Measurements from ENCODE around the gene SYNE1.

Gene SYNE1

DNA sequence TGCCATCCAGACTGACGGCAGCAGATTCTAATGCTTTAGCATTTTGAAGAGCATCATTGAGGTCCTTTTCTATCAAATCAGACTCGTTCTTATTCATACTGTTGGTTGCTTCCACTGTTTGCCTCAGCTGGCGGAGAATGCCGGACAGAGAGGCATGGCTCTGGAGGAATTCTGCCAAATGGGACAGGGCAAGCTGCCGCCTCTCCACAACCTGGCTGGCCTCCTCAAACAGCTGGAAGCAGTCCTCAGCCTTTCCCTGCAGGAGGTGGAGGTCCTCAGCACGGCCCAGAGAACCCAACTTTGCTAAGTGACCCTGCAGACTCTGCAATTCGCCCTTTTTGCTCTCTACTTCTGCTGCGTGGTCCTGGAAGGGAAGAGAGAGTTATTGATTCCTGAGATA, 220.5 kb downstream of the SYNE1 start:
- no peaks in the 10 kb centered on the region for H3K9me3 ChIP-seq (ENCODE audit: control insufficient read depth in 5 of 5, low read length in 5 of 5)
- H3K27ac ChIP-seq (ENCODE audit: low read depth, low read length), result no peak overlapping the region
- peaks cover 0 to 9% (median 0%) of the 10 kb centered on the region in 5 donors for H3K36me3 ChIP-seq (ENCODE audit: control insufficient read depth in 5 of 5, insufficient read depth in 5 of 5, low read length in 5 of 5)
- H3K9ac ChIP-seq (ENCODE audit: low read length in 5 of 5), result no peak overlapping the region
- H3K4me1 ChIP-seq (ENCODE audit: control insufficient read depth in 5 of 5, insufficient read depth in 5 of 5, low read length in 5 of 5), result peaks cover 0 to 5% (median 0%) of the 10 kb centered on the region in 5 donors
- H3K27me3 ChIP-seq (ENCODE audit: control insufficient read depth in 5 of 5, insufficient read depth in 4 of 5, low read length in 5 of 5), result no peaks in the 10 kb centered on the region
- H3K4me3 ChIP-seq (ENCODE audit: low read depth in 1 of 5, low read length in 5 of 5), result no peak overlapping the region

DNA sequence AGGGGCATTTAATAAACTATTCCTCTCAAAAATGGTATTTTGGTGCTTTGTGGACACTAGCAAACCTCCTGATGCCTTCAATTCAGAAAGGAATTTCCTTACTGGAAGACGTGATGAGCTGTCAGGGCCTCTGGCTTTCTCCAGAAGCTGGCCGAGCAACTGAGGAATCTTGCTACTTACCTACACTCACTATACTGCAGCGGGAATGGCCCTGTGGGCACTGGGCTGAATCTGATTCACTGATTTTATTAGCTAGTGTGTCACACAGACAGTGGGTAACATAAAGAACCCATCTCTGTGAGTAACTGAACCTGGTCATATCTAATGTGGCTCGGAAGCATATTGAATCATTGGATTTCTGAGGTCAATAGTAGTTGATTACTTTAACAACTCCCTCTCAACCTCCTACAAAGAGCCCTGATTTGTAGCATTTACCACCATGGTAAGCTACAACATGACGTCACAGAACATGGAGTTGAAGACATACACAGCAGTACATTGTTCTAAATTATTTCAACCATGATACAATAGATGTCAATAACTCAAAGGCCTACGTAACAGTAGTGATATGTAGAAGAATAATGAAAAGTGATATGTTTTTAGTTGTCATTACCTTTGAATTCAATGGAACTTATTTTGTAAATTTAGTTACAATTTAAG, 232.1 kb downstream of the SYNE1 start:
- Histone ChIP-seq H3K9ac (ENCODE audit: low read length in 5 of 5) (no peak overlapping the region), H3K27ac (ENCODE audit: low read depth, low read length) (no peak overlapping the region), H3K4me1 (ENCODE audit: control insufficient read depth in 5 of 5, insufficient read depth in 5 of 5, low read length in 5 of 5) (no peaks in the 10 kb centered on the region), H3K4me3 (ENCODE audit: low read depth in 1 of 5, low read length in 5 of 5) (no peak overlapping the region), H3K36me3 (ENCODE audit: control insufficient read depth in 5 of 5, insufficient read depth in 5 of 5, low read length in 5 of 5) (peaks cover 0 to 9% (median 2%) of the 10 kb centered on the region in 5 donors), H3K27me3 (ENCODE audit: control insufficient read depth in 5 of 5, insufficient read depth in 4 of 5, low read length in 5 of 5) (no peaks in the 10 kb centered on the region), H3K9me3 (ENCODE audit: control insufficient read depth in 5 of 5, low read length in 5 of 5) (no peaks in the 10 kb centered on the region)

DNA sequence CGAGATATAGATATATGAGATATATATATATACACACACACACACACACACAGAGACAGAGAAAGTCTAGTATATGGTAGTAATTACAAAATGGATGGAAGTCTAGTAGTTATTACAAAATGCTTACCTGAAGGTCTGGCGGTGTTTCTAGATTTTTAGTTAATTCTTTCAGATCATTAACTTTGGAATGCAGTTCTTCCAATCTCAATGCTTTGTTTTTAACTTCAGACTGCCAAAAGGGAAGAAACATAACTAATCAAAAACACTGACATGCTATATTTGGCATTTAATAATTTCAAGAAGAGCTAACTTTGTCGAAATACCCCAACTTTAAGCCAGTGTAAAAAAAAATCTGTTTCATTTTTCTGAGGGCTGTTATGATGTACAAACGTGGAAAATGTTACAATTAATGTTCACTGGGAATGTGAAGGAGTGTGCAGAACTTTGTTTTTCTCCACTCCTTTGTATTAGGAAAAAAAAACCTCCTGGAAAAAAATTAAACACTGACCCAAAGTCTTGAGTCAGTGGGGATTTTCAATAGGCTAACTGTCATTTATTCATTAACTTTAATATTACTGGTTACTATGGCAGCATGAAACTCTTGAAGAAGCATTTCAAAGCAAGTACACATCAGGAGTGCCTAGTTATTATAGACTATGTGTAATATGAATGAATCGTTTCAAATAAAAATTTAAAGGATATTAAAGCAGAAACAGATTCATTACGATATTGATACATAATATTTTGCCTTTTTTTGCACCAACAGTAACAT, 232.9 kb downstream of the SYNE1 start:
- Histone ChIP-seq H3K27ac (ENCODE audit: low read depth, low read length) (no peak overlapping the region), H3K27me3 (ENCODE audit: control insufficient read depth in 5 of 5, insufficient read depth in 4 of 5, low read length in 5 of 5) (no peaks in the 10 kb centered on the region), H3K4me3 (ENCODE audit: low read depth in 1 of 5, low read length in 5 of 5) (no peak overlapping the region), H3K4me1 (ENCODE audit: control insufficient read depth in 5 of 5, insufficient read depth in 5 of 5, low read length in 5 of 5) (peaks cover 0 to 7% (median 3%) of the 10 kb centered on the region in 5 donors), H3K9me3 (ENCODE audit: control insufficient read depth in 5 of 5, low read length in 5 of 5) (no peaks in the 10 kb centered on the region), H3K36me3 (ENCODE audit: control insufficient read depth in 5 of 5, insufficient read depth in 5 of 5, low read length in 5 of 5) (peaks cover 0 to 9% (median 2%) of the 10 kb centered on the region in 5 donors), H3K9ac (ENCODE audit: low read length in 5 of 5) (no peak overlapping the region)

DNA sequence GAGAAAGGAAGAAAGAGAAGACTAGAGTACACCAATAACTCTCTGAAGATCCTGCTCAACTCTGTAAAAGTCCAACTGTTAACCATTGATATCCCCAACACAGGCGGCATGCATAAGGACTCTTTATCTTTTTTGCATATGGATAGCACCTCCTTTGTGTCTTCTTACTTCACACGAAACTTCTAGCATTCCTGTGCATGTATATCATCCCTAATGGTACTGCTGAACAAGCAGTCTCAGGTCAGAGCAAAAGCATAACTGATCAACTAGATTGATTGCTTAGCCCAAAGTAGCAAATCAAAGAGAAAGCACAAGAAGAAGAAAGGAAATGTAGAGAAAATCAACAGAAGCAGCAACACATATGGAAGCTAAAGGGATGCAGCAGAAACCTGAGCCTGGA, 234.4 kb downstream of the SYNE1 start:
- peaks cover 0 to 9% (median 2%) of the 10 kb centered on the region in 5 donors for H3K36me3 ChIP-seq (ENCODE audit: control insufficient read depth in 5 of 5, insufficient read depth in 5 of 5, low read length in 5 of 5)
- no peak overlapping the region for H3K9ac ChIP-seq (ENCODE audit: low read length in 5 of 5)
- H3K4me3 ChIP-seq (ENCODE audit: low read depth in 1 of 5, low read length in 5 of 5), result no peak overlapping the region
- peaks cover 0 to 18% (median 12%) of the 10 kb centered on the region in 5 donors for H3K4me1 ChIP-seq (ENCODE audit: control insufficient read depth in 5 of 5, insufficient read depth in 5 of 5, low read length in 5 of 5)
- H3K27ac ChIP-seq (ENCODE audit: low read depth, low read length), result no peak overlapping the region
- no peaks in the 10 kb centered on the region for H3K27me3 ChIP-seq (ENCODE audit: control insufficient read depth in 5 of 5, insufficient read depth in 4 of 5, low read length in 5 of 5)
- no peaks in the 10 kb centered on the region for H3K9me3 ChIP-seq (ENCODE audit: control insufficient read depth in 5 of 5, low read length in 5 of 5)

DNA sequence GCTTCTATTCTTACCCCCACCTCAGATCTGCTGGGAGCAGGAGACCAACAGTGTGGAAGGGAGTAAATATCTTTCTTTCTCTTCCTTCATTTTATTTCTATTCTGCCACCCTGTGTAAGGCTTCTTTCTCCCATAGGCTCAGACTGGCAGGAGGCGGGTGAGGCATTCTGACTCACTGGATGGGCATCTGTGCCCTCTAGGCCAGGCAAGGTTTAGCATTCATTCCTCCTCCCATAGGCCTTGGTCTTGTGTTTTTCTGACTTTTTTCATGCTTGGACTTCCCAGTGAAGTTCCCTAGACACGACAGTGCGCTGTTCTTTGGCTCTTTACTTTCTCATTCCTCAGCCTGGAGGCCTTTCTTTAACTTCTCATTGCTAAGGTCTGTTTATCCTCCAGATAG, 235.2 kb downstream of the SYNE1 start:
- H3K36me3 ChIP-seq (ENCODE audit: control insufficient read depth in 5 of 5, insufficient read depth in 5 of 5, low read length in 5 of 5), result peaks cover 0 to 13% (median 2%) of the 10 kb centered on the region in 5 donors
- H3K27ac ChIP-seq (ENCODE audit: low read depth, low read length), result no peak overlapping the region
- H3K9me3 ChIP-seq (ENCODE audit: control insufficient read depth in 5 of 5, low read length in 5 of 5), result no peaks in the 10 kb centered on the region
- no peak overlapping the region for H3K9ac ChIP-seq (ENCODE audit: low read length in 5 of 5)
- no peaks in the 10 kb centered on the region for H3K27me3 ChIP-seq (ENCODE audit: control insufficient read depth in 5 of 5, insufficient read depth in 4 of 5, low read length in 5 of 5)
- H3K4me3 ChIP-seq (ENCODE audit: low read depth in 1 of 5, low read length in 5 of 5), result no peak overlapping the region
- peaks cover 0 to 18% (median 12%) of the 10 kb centered on the region in 5 donors for H3K4me1 ChIP-seq (ENCODE audit: control insufficient read depth in 5 of 5, insufficient read depth in 5 of 5, low read length in 5 of 5)

DNA sequence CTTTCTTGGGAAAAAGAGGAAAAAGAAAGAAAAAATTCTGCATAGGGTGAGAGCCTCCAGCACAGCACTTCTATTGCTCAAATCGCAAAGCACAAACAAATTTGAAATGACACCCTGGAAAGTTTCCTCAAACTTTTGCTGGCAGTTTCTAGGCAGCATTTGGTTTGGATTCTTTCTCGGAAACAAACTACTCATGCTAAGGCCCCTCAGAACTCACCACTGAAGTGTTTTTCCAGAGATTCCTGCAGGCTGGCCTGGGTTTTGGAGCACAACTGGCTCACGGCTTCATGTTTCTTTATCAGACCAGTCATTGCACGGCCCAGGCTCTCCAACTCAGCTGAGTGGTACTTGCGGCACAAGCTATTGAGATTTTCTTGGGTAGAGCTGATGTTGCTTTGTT, 237.8 kb downstream of the SYNE1 start:
- Histone ChIP-seq H3K4me3 (ENCODE audit: low read depth in 1 of 5, low read length in 5 of 5) (no peak overlapping the region), H3K9me3 (ENCODE audit: control insufficient read depth in 5 of 5, low read length in 5 of 5) (no peaks in the 10 kb centered on the region), H3K27me3 (ENCODE audit: control insufficient read depth in 5 of 5, insufficient read depth in 4 of 5, low read length in 5 of 5) (no peaks in the 10 kb centered on the region), H3K36me3 (ENCODE audit: control insufficient read depth in 5 of 5, insufficient read depth in 5 of 5, low read length in 5 of 5) (peaks cover 0 to 14% (median 8%) of the 10 kb centered on the region in 5 donors), H3K4me1 (ENCODE audit: control insufficient read depth in 5 of 5, insufficient read depth in 5 of 5, low read length in 5 of 5) (peaks cover 0 to 18% (median 12%) of the 10 kb centered on the region in 5 donors), H3K9ac (ENCODE audit: low read length in 5 of 5) (no peak overlapping the region), H3K27ac (ENCODE audit: low read depth, low read length) (peak overlapping the region; percentile 22)

DNA sequence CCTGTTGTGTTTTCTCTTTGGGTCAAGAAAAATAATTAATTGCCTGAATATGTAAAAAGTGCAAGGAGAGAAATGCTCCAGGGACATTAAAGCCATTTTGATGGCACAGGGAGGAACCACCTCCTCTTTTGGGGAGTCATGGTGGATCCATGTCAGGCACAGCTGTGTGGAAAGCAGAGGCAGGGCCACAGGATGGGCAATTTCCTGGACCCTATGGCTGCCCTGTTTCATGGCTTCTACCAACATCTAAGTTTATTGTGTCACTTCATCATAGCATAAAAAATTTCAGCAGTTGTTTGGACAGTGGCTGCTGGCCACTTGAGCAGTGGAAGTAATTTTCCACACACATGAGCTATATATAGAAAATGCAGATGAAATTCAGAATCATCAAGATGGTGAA, 238.2 kb downstream of the SYNE1 start:
- Histone ChIP-seq H3K27me3 (ENCODE audit: control insufficient read depth in 5 of 5, insufficient read depth in 4 of 5, low read length in 5 of 5) (no peaks in the 10 kb centered on the region), H3K4me3 (ENCODE audit: low read depth in 1 of 5, low read length in 5 of 5) (no peak overlapping the region), H3K4me1 (ENCODE audit: control insufficient read depth in 5 of 5, insufficient read depth in 5 of 5, low read length in 5 of 5) (peaks cover 0 to 18% (median 12%) of the 10 kb centered on the region in 5 donors), H3K27ac (ENCODE audit: low read depth, low read length) (peak overlapping the region; percentile 22), H3K9me3 (ENCODE audit: control insufficient read depth in 5 of 5, low read length in 5 of 5) (no peaks in the 10 kb centered on the region), H3K9ac (ENCODE audit: low read length in 5 of 5) (no peak overlapping the region), H3K36me3 (ENCODE audit: control insufficient read depth in 5 of 5, insufficient read depth in 5 of 5, low read length in 5 of 5) (peaks cover 0 to 14% (median 8%) of the 10 kb centered on the region in 5 donors)

DNA sequence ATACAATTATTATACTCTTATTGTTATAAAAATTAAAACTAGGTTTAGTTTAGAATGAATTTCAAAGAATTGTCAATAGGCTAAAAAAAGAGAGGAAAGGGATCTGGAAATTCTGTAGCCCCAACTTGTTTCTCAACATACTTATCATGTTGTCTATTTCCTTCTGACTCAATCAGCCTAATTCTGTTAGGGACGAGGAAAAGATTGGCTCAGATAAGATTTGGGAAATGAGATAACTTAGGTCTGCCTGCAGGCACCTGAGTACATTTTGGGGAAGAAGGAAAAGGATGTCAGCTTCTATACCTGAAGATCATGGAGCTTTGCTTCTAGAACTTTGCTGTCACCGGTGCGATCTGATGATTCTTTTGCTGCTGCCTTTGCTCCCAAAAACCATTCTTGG, 238.8 kb downstream of the SYNE1 start:
- H3K4me3 ChIP-seq (ENCODE audit: low read depth in 1 of 5, low read length in 5 of 5), result no peak overlapping the region
- H3K9me3 ChIP-seq (ENCODE audit: control insufficient read depth in 5 of 5, low read length in 5 of 5), result no peaks in the 10 kb centered on the region
- H3K27ac ChIP-seq (ENCODE audit: low read depth, low read length), result no peak overlapping the region
- H3K27me3 ChIP-seq (ENCODE audit: control insufficient read depth in 5 of 5, insufficient read depth in 4 of 5, low read length in 5 of 5), result no peaks in the 10 kb centered on the region
- peaks cover 0 to 18% (median 12%) of the 10 kb centered on the region in 5 donors for H3K4me1 ChIP-seq (ENCODE audit: control insufficient read depth in 5 of 5, insufficient read depth in 5 of 5, low read length in 5 of 5)
- H3K9ac ChIP-seq (ENCODE audit: low read length in 5 of 5), result no peak overlapping the region
- H3K36me3 ChIP-seq (ENCODE audit: control insufficient read depth in 5 of 5, insufficient read depth in 5 of 5, low read length in 5 of 5), result peaks cover 0 to 14% (median 8%) of the 10 kb centered on the region in 5 donors

DNA sequence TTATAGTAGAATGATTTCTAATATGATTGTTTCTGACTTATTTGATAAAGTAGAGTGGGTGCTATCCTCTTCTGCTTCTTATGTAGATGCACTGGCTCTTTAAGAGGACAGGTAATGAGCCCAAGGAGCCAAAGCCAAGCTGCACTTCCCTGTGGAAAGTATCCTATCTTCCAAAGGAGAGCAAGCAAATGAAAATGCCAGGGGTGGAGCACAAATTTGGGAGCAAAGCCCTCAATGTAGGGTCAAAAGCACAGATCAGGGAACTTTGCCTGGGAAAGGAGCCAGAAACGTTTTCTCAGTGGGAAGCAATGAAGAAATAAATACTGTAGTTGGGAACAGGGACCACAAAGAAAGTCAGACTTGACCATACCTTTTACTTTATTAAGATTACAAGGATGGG, 242.9 kb downstream of the SYNE1 start:
- H3K4me3 ChIP-seq (ENCODE audit: low read depth in 1 of 5, low read length in 5 of 5), result no peak overlapping the region
- no peaks in the 10 kb centered on the region for H3K27me3 ChIP-seq (ENCODE audit: control insufficient read depth in 5 of 5, insufficient read depth in 4 of 5, low read length in 5 of 5)
- no peak overlapping the region for H3K9ac ChIP-seq (ENCODE audit: low read length in 5 of 5)
- H3K36me3 ChIP-seq (ENCODE audit: control insufficient read depth in 5 of 5, insufficient read depth in 5 of 5, low read length in 5 of 5), result peaks cover 0 to 9% (median 4%) of the 10 kb centered on the region in 5 donors
- H3K4me1 ChIP-seq (ENCODE audit: control insufficient read depth in 5 of 5, insufficient read depth in 5 of 5, low read length in 5 of 5), result peaks cover 0 to 11% (median 9%) of the 10 kb centered on the region in 5 donors
- no peak overlapping the region for H3K27ac ChIP-seq (ENCODE audit: low read depth, low read length)
- H3K9me3 ChIP-seq (ENCODE audit: control insufficient read depth in 5 of 5, low read length in 5 of 5), result no peaks in the 10 kb centered on the region

DNA sequence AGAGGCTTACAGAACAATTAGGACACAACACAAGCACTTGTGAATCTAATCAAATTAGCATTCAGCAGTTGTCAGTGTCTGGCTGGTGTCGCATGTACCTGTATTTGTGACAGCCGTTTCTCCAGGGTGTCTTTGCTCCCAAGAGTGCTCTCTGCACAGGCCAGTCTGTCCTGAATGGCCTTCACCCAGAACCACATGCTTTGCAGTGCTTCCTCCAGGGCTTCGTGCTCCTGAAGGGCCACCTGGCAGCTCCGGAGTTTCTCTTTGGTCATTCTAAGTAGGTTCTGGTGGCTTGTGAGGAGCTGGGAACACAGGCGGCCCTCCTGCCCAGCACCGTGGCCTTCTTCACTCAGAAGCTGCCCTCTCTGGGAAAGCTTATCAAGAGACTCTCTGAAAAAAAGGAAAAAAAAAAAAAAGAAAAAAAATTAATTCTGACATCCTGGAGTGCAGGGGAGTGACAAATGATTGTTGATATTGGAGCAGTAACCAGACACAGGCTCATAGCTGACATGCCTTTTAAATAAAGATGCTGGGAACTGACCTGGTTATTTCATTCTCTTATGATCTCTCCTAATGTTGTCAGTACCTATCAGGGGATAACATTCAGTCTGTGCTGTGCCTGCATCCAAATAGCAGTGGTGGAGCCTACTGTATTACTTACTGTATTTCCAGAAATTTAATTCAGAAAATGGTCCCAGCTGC, 245.8 kb downstream of the SYNE1 start:
- no peak overlapping the region for H3K4me3 ChIP-seq (ENCODE audit: low read depth in 1 of 5, low read length in 5 of 5)
- H3K4me1 ChIP-seq (ENCODE audit: control insufficient read depth in 5 of 5, insufficient read depth in 5 of 5, low read length in 5 of 5), result peaks cover 0 to 9% (median 4%) of the 10 kb centered on the region in 5 donors
- no peak overlapping the region for H3K27ac ChIP-seq (ENCODE audit: low read depth, low read length)
- no peaks in the 10 kb centered on the region for H3K9me3 ChIP-seq (ENCODE audit: control insufficient read depth in 5 of 5, low read length in 5 of 5)
- H3K9ac ChIP-seq (ENCODE audit: low read length in 5 of 5), result no peak overlapping the region
- H3K36me3 ChIP-seq (ENCODE audit: control insufficient read depth in 5 of 5, insufficient read depth in 5 of 5, low read length in 5 of 5), result peaks cover 0 to 9% (median 2%) of the 10 kb centered on the region in 5 donors
- H3K27me3 ChIP-seq (ENCODE audit: control insufficient read depth in 5 of 5, insufficient read depth in 4 of 5, low read length in 5 of 5), result no peaks in the 10 kb centered on the region

Measured in subcutaneous abdominal adipose tissue (tissue), 5 donors.